Panc1 (cell line): ENCODE measurements around the gene KMT2C. TPM values are rescaled to one million over a fixed set of nuclear protein-coding genes. Genes with fewer than 3 reads are reported as not detected.

Source experiments
- ATAC-seq: fragments of 200-7000 bp; cut with Tn5 transposase; 2 replicates; pipeline ENCODE4 v1.9.1; 2020; ENCODE audit warnings: mild to moderate bottlenecking, moderate library complexity
- BruUV-seq: library from RNA; stranded (reverse); fragments of 400-500 nt; replicated peaks from 2 replicates; lab custom pipeline; 2021; lab: Mats Ljungman, UMichigan
- CTCF ChIA-PET: fragments of 300-600 bp; sonication (Branson Sonifier 250); formaldehyde crosslinking; loops from one replicate; lab custom pipeline; 2022; ENCODE audit warnings: antibody characterized with exemption; lab: Charles Lee
- POLR2A ChIA-PET: fragments of 300-600 bp; sonication (Branson Sonifier 250); formaldehyde crosslinking; loops from one replicate; lab custom pipeline; 2022; ENCODE audit warnings: antibody characterized with exemption; lab: Charles Lee
- DNase-seq: peaks from one replicate; pipeline ENCODE4 v3.0.0-alpha.2; 2010; ENCODE audit warnings: low read depth, low spot score
- H3K27ac ChIP-seq: 2 replicates; pipeline ENCODE4 v1.5.1; 2011; ENCODE audit warnings: mild to moderate bottlenecking, low read length, inconsistent platforms
- H3K27me3 ChIP-seq: fragments of 200-500 bp; sonication (Bioruptor generic); 2 replicates; pipeline ENCODE4 v1.6.0; 2014; ENCODE audit warnings: low read length, inconsistent platforms; ENCODE audit not compliant: control insufficient read depth, insufficient read depth
- H3K36me3 ChIP-seq: fragments of 200-500 bp; sonication (Bioruptor generic); 2 replicates; pipeline ENCODE4 v1.5.1; 2014; ENCODE audit warnings: inconsistent platforms, mild to moderate bottlenecking, low read length, moderate library complexity; ENCODE audit not compliant: control insufficient read depth, insufficient read depth
- H3K4me1 ChIP-seq: 2 replicates; pipeline ENCODE4 v1.5.1; 2011; ENCODE audit warnings: inconsistent platforms, mild to moderate bottlenecking, low read length, moderate library complexity; ENCODE audit not compliant: control insufficient read depth, insufficient read depth
- H3K4me3 ChIP-seq, 2 experiments: 2 replicates each; pipeline ENCODE4 v1.5.1; 2011 to 2012; ENCODE audit warnings: low read depth in 2 of 2, low read length in 2 of 2, mild to moderate bottlenecking in 2 of 2, inconsistent platforms in 1 of 2, moderate library complexity in 1 of 2
- H3K9me3 ChIP-seq: fragments of 200-500 bp; sonication (Bioruptor generic); 2 replicates; pipeline ENCODE4 v1.5.1; 2014; ENCODE audit warnings: low read depth, mild to moderate bottlenecking, inconsistent platforms, low read length, moderate library complexity; ENCODE audit not compliant: control insufficient read depth, insufficient read depth
- CTCF ChIP-seq: fragments of 450-650 bp; IDR thresholded peaks from 2 replicates; pipeline ENCODE4 v1.5.1; 2017; ENCODE audit warnings: mild to moderate bottlenecking
- POLR2AphosphoS5 ChIP-seq: IDR thresholded peaks from 2 replicates; pipeline ENCODE4 v1.6.1; 2012; ENCODE audit warnings: mild to moderate bottlenecking, low read depth, low read length, moderate library complexity
- REST ChIP-seq, 2 experiments: IDR thresholded peaks; 2 replicates each; pipeline ENCODE4 v1.6.1; 2011 to 2012; ENCODE audit warnings: low read depth in 2 of 2, control low read depth in 1 of 2, low read length in 1 of 2, mild to moderate bottlenecking in 1 of 2, moderate library complexity in 1 of 2; ENCODE audit not compliant: insufficient read depth in 1 of 2
- SIN3A ChIP-seq: IDR thresholded peaks from 2 replicates; pipeline ENCODE4 v1.6.1; 2012; ENCODE audit warnings: low read depth, mild to moderate bottlenecking, low read length, moderate library complexity, borderline replicate concordance; ENCODE audit not compliant: insufficient read depth
- TCF7L2 ChIP-seq: IDR thresholded peaks from 2 replicates; pipeline ENCODE4 v1.6.1; 2011; ENCODE audit warnings: mild to moderate bottlenecking, low read depth, low read length, inconsistent platforms
- in situ Hi-C: cut with HindIII; loops from 2 replicates; pipeline ENCODE4 v1.10.0; 2016; ENCODE audit warnings: low sequenced_read_pairs, low pct_unique_long_range_greater_than_20kb
- intact Hi-C: fragments of 100-400 bp; cut with micrococcal nuclease; formaldehyde crosslinking; loops from one replicate; pipeline ENCODE4 v1.10.0; 2022; ENCODE audit not compliant: unreplicated experiment
- total RNA-seq: library from RNA; stranded (reverse); gene quantifications from one replicate; pipeline ENCODE4 v1.2.1, GENCODE V29; 2021; ENCODE audit not compliant: unreplicated experiment

KMT2C gene
- total RNA-seq, 1 experiment from 2014 or later = 42.5 TPM

DNA sequence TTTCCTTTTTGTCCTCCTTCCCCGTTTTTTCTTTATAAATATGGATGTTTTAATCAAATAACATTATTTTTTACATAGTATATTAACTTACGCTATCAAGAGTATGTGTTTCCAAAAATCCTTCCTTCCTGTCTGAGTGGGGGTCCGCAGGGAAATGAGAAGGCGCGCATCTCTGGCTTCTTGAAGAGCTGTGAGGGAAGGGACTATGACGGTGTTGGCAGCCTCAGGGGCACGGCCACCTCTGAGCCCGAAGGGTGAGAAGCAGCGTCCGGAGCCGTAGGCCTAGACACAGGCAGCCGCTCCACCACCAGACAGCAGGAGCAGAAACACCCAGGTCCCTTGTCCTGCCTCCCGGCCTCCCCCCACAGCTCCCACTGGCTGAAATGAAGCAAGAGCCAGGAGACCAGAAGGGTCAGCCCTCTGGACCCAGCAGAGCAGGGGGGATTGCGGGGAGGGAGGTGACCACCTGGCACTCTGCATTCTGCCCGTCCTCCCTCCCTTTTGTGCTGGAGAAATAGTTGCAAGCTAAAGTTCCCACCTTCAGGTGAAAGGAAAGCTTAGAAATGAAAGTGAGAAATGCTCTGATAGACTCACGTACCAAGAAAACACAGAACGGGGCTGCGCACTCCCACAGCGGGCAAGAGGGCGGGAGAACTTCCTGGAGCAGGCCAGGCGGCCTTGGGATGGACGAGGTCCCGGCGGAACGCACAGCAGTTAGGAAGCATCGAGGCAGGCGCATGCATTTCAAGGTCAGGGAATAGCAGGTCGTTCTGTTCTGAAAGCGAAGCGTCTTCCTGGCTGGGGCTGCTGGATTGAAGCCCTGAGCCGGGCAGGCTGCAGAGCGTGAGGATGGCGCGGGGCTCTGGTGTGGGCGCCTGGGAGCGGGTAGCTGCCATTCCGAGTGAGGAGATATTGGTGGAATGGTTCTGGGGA is 304.9 kb downstream of the KMT2C start:
- Histone ChIP-seq H3K27ac (no peak overlapping the region), H3K36me3 (peaks cover 3% of the 10 kb centered on the region; the same call in 1 of the 2 replicates), H3K4me3 (no peak overlapping the region), H3K27me3 (no peaks in the 10 kb centered on the region), H3K9me3 (no peaks in the 10 kb centered on the region), H3K4me1 (no peaks in the 10 kb centered on the region)
- no peak for TF ChIP-seq POLR2AphosphoS5
- no peak for TF ChIP-seq CTCF
- TF ChIP-seq SIN3A = no peak
- ATAC-seq (no peak), DNase-seq (no peak)
- no TSS peak for BruUV-seq
- in situ Hi-C loops (no loop called here), intact Hi-C loops (no loop called here)
- ChIA-PET CTCF (no interaction called here), POLR2A (no interaction called here)

DNA sequence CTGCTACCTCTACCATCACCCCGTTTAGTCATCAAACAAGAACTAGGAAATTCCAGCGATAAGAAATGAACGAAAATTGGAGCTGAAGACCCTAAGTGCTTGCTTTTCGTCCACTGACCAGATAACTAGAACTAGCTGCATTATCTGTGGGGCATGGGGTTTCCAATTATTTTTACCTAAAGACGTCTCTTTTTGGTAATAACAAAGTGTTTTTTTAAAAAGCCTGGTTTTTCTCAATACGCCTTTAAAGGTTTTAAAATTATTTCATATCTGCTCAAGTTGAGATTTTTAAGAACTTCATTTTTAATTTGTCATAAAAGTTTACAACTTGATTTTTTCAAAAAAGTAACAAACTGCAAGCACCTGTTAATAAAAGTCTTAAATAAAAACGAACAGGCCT is 306.1 kb downstream of the KMT2C start:
- TF ChIP-seq TCF7L2 (no peak), SIN3A (no peak), REST (IDR thresholded peaks at IDR 0.05; ENCODE audit: insufficient read depth in 1 of 2, low read depth in 2 of 2, low read length in 1 of 2) (no peak), CTCF (no peak), POLR2AphosphoS5 (no peak)
- DNase-seq (no peak), ATAC-seq (no peak)
- intact Hi-C loops = no loop called here
- Histone ChIP-seq H3K4me1 (no peaks in the 10 kb centered on the region), H3K36me3 (peaks cover 3% of the 10 kb centered on the region; the same call in 1 of the 2 replicates), H3K9me3 (no peaks in the 10 kb centered on the region), H3K4me3 (no peak overlapping the region), H3K27me3 (no peaks in the 10 kb centered on the region), H3K27ac (no peak overlapping the region)
- in situ Hi-C loops = no loop called here
- no TSS peak for BruUV-seq
- ChIA-PET POLR2A (no interaction called here), CTCF (no interaction called here)
